Right ventricle myocardium inferior (tissue), 1 donor: Measurements from ENCODE around the gene DPP6. TPM values are rescaled to one million over a fixed set of nuclear protein-coding genes. Genes with fewer than 3 reads are reported as not detected.
"Not testable (repeated sequence)": the region's sequence is repeated elsewhere in the genome, so short reads cannot be mapped to it uniquely, and the experiment has no call there.

Experiments
- ATAC-seq: fragments of 200-7000 bp; cut with Tn5 transposase; one replicate; pipeline ENCODE4 v1.9.1; 2020; ENCODE audit warnings: mild to moderate bottlenecking, moderate library complexity
- DNase-seq: peaks from one replicate; pipeline ENCODE4 v3.0.0; 2021; ENCODE audit errors: missing footprints
- intact Hi-C: fragments of 100-400 bp; cut with DNase I; formaldehyde crosslinking; loops from one replicate; pipeline ENCODE4 v1.11.0; 2022
- total RNA-seq: library from RNA; stranded (reverse); fragmentation: NEBNext Ultra II Directional; extraction: Animal tissue kit (Norgen Biotek cat#: 25700); gene quantifications from one replicate; pipeline ENCODE4 v1.2.1, GENCODE V29; 2021
- donor health status: DM: no; HTN: yes; CAD: no; lungs with severe emphysema.

DPP6 gene
- total RNA-seq, 1 donor from 2014 or later = 0.19 TPM

GRCh38 chr7:154646126-154647013 is 594.2 kb downstream of the DPP6 start:
- DNase-seq (no peak), ATAC-seq (no peak)
- intact Hi-C loops = no loop called here

GRCh38 chr7:154647625-154648024 is 595.4 kb downstream of the DPP6 start:
- intact Hi-C loops = no loop called here
- no peak for ATAC-seq
- DNase-seq = no peak

- intact Hi-C loops = no loop called here
- DNase-seq (no peak), ATAC-seq (no peak)
Observed at GRCh38 chr7:154649015-154649414, 596.8 kb downstream of the DPP6 start.

GRCh38 chr7:154649434-154649833 is 597.2 kb downstream of the DPP6 start:
- no peak for ATAC-seq
- intact Hi-C loops = no loop called here

GRCh38 chr7:154650275-154650674 is 598.1 kb downstream of the DPP6 start:
- DNase-seq (no peak), ATAC-seq (no peak)
- intact Hi-C loops = no loop called here

More at GRCh38 chr7:154649434-154649833, 597.2 kb downstream of the DPP6 start:
- DNase-seq = no peak

- ATAC-seq (no peak), DNase-seq (no peak)
- intact Hi-C loops = no loop called here
Observed at GRCh38 chr7:154651501-154651900, 599.3 kb downstream of the DPP6 start.

GRCh38 chr7:154652564-154652963 is 600.4 kb downstream of the DPP6 start:
- ATAC-seq (no peak), DNase-seq (no peak)
- intact Hi-C loops = no loop called here

GRCh38 chr7:154653281-154653680 is 601.1 kb downstream of the DPP6 start:
- no peak for DNase-seq
- intact Hi-C loops = no loop called here

GRCh38 chr7:154656618-154657017 is 604.4 kb downstream of the DPP6 start:
- DNase-seq (no peak), ATAC-seq (no peak)
- intact Hi-C loops = no loop called here

More at GRCh38 chr7:154653281-154653680, 601.1 kb downstream of the DPP6 start:
- ATAC-seq = no peak

- intact Hi-C loops = no loop called here
- no peak for ATAC-seq
- DNase-seq = no peak
Observed at GRCh38 chr7:154666768-154667167, 614.6 kb downstream of the DPP6 start.

GRCh38 chr7:154672659-154673415 is 620.6 kb downstream of the DPP6 start:
- DNase-seq (no peak), ATAC-seq (no peak)
- intact Hi-C loops = no loop called here

- intact Hi-C loops = no loop called here
- DNase-seq = no peak
Observed at GRCh38 chr7:154674191-154674590, 622.0 kb downstream of the DPP6 start.

GRCh38 chr7:154675560-154675959 is 623.4 kb downstream of the DPP6 start:
- DNase-seq (no peak), ATAC-seq (no peak)
- intact Hi-C loops = no loop called here

More at GRCh38 chr7:154674191-154674590, 622.0 kb downstream of the DPP6 start:
- no peak for ATAC-seq

GRCh38 chr7:154676033-154676421 is 623.8 kb downstream of the DPP6 start:
- ATAC-seq, intact Hi-C loops, DNase-seq: not testable (repeated sequence)

GRCh38 chr7:154676422-154677073 is 624.4 kb downstream of the DPP6 start:
- intact Hi-C loops = no loop called here
- no peak for ATAC-seq
- DNase-seq = no peak

- ATAC-seq = no peak
- DNase-seq = no peak
- intact Hi-C loops = no loop called here
Observed at GRCh38 chr7:154677454-154677853, 625.3 kb downstream of the DPP6 start.

- intact Hi-C loops = not testable (repeated sequence)
Observed at GRCh38 chr7:154678001-154678550, 625.9 kb downstream of the DPP6 start.

GRCh38 chr7:154679379-154680053 is 627.3 kb downstream of the DPP6 start:
- intact Hi-C loops = no loop called here

More at GRCh38 chr7:154678001-154678550, 625.9 kb downstream of the DPP6 start:
- not testable (repeated sequence) for ATAC-seq, DNase-seq

More at GRCh38 chr7:154679379-154680053, 627.3 kb downstream of the DPP6 start:
- DNase-seq = no peak
- no peak for ATAC-seq
